ENCODE measurements around the gene VPS26B.
"Not testable (repeated sequence)": the region's sequence is repeated elsewhere in the genome, so short reads cannot be mapped to it uniquely, and the experiment has no call there.

VPS26B gene

GRCh38 chr11:134283461-134284230 lies 59.2 kb downstream of the VPS26B start:
- DNase-seq = no peak

DNA sequence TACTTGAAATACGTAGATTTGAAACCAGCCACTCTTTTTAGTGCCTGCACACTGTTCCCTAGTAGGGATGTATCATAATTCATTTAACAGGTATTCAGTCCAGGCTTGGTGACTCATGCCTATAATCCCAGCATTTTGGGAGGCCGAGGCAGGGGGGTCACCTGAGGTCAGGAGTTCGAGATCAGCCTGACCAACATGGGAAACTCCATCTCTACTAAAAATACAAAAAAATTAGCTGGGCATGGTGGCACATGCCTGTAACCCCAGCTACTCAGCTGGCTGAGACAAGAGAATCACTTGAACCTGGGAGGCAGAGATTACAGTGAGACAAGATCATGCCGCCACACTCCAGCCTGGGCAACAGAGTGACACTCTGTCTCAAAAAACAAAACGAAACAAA lies 59.9 kb downstream of the VPS26B start:
- DNase-seq = not testable (repeated sequence)

- no peak for DNase-seq
These were observed 63.1 kb downstream of the VPS26B start for GRCh38 chr11:134287561-134287960.

DNA sequence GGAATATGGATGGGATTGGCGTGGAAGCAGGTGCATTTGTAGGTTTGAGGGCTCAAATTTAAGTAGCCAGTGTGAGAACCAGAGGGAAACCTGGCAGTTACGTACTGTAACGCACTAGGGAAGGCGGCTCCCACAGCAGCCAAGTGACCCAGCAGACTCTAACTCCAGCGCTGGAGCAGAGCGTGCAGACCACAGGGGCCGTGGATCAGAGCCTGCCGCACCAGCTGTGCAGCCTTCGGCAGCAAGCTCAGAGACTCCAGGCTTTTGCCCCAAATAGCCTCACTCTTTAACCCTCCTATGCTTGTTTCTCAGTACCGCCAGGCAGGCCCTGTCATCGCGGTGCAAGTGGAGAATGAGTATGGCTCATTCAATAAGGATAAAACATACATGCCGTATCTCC lies 64.0 kb downstream of the VPS26B start:
- no peak for DNase-seq

GRCh38 chr11:134289167-134289566 lies 64.7 kb downstream of the VPS26B start:
- DNase-seq = no peak

GRCh38 chr11:134289789-134290188 lies 65.3 kb downstream of the VPS26B start:
- no peak for DNase-seq

- DNase-seq = no peak
These were observed 66.2 kb downstream of the VPS26B start for GRCh38 chr11:134290646-134291045.

GRCh38 chr11:134291196-134291595 lies 66.7 kb downstream of the VPS26B start:
- no peak for DNase-seq

- DNase-seq = no peak
These were observed 68.2 kb downstream of the VPS26B start for GRCh38 chr11:134292661-134293060.

DNA sequence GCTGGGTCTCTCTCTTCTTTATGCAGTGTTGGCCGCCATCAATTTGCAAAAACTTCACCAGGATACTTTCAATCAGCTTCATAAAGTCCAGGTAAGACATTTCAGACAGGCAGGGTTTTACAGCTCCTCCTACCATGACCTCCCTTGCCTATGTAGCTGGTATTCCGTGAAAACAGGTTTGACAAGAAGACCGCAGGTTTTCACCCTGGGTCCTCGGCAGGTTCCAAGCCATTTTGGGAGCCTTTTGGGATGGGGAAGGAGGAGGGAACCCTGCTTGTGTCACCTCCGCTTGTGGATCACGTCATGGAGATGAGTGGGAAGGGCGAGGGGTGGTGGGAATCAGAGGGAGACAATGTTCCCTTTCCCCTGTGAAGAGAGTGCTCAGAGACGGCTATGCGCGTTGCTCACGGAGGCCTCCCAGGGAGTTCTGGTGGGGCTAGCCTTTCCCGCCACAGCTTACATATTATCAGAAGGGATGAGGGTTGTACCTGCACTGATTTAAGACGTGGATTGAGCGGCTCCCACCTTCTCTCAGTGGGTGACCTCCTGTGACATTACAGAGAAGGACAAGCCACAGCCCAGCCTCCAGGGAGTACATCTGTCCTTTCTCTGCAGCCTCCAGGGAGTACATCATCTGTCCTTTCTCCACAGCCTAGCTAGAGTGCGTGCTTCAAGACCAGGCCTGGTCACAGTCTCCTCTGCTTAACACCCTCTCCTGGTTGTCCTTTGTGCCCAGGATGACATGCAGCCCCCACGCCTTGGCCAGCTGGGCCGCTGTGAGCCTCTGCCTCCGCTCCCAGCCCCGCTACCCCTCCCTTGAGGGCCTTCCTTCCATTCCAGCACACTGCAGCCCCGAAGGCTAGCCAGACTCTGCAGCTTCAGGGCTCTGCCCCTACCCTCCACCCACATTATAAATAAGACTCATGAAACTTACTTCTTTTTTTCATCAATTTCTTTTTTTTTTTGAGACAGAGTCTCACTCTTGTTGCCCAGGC lies 68.9 kb downstream of the VPS26B start:
- no peak for DNase-seq

DNA sequence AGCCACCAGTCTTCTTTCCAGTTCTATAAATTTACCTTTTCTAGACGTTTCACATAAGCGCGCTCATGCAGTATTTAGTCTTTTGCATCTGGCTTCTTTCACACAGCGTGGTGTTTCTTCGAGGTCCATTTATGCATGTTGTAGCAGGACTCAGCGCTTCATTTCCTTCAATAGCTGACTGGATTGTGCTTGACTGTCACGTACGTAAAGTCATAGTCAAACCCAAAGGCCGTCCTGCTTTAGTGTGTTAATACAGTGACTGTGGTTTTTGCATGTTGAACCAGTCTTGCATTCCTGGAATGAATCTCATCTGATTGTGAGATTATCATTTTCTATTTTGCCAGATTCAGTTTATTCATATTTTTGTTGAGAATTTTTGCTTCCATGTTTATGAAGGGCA lies 70.2 kb downstream of the VPS26B start:
- DNase-seq = no peak
